ENCODE results near the gene SERPINB13.

DNA sequence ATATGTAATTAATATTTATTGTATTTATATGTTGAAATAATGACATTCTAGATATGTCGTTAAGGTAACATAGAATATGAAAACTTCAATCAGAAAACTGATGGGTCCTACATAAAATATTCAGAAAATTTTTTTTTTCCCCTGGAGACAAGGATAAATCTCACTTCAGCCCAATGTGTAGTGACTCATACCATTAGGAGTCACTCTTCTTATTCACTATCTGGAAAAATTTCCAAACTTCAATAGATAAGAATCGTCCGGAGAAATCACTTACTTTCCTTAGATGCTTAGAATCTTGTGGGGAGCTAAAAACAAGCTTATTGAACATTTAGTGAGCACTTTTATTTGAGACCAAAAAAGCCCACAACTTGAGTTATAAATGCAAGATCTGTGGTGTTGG lies 4.6 kb downstream of the SERPINB13 start:
- TF ChIP-seq, protein P1, sequence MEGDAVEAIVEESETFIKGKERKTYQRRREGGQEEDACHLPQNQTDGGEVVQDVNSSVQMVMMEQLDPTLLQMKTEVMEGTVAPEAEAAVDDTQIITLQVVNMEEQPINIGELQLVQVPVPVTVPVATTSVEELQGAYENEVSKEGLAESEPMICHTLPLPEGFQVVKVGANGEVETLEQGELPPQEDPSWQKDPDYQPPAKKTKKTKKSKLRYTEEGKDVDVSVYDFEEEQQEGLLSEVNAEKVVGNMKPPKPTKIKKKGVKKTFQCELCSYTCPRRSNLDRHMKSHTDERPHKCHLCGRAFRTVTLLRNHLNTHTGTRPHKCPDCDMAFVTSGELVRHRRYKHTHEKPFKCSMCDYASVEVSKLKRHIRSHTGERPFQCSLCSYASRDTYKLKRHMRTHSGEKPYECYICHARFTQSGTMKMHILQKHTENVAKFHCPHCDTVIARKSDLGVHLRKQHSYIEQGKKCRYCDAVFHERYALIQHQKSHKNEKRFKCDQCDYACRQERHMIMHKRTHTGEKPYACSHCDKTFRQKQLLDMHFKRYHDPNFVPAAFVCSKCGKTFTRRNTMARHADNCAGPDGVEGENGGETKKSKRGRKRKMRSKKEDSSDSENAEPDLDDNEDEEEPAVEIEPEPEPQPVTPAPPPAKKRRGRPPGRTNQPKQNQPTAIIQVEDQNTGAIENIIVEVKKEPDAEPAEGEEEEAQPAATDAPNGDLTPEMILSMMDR (IDR thresholded peaks at IDR 0.05; ENCODE audit: insufficient read depth, low read length, poor library complexity, severe bottlenecking): no peak
- no peak for TF ChIP-seq EZH2phosphoT487 (conservative IDR thresholded peaks at IDR 0.05; ENCODE audit: low read length)
